HFF-Myc (cell line): ENCODE results near the gene IFT122.

Experiments used
- DNase-seq: peaks from one replicate; pipeline ENCODE4 v3.0.0-alpha.2; 2011; ENCODE audit warnings: low read depth; ENCODE audit errors: extremely low read depth
- H3K4me3 ChIP-seq: replicated peaks from 2 replicates; pipeline ENCODE4 v1.5.1; 2011; ENCODE audit warnings: low read depth, mild to moderate bottlenecking, control low read depth, low read length
- TF ChIP-seq, protein P1 (sequence below): IDR thresholded peaks from 2 replicates; pipeline ENCODE4 v1.5.1; 2012; ENCODE audit warnings: mild to moderate bottlenecking, low read depth, low read length, control low read depth; ENCODE audit errors: missing control alignments

IFT122 gene

DNA sequence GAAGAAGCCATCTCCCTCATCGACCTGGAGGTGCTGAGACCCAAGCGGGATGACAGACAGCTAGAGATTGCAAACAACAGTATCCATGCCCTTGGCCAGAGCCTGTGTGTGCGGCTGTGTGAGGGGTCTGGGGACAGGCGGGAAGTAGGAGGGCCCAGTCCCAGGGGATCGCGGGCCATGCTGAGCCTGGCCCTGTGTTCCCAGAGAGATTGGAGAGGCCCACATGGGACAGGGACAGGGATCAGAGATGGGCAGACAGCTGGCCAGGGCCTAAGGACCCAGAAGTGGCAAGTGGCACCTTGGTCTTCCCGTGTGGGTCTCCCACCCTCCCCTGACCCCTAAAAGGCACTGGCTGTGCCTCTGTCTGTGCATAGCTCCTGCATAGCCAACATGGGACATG lies 77.5 kb downstream of the IFT122 start:
- no peak overlapping the region for H3K4me3 ChIP-seq
- TF ChIP-seq, protein P1, sequence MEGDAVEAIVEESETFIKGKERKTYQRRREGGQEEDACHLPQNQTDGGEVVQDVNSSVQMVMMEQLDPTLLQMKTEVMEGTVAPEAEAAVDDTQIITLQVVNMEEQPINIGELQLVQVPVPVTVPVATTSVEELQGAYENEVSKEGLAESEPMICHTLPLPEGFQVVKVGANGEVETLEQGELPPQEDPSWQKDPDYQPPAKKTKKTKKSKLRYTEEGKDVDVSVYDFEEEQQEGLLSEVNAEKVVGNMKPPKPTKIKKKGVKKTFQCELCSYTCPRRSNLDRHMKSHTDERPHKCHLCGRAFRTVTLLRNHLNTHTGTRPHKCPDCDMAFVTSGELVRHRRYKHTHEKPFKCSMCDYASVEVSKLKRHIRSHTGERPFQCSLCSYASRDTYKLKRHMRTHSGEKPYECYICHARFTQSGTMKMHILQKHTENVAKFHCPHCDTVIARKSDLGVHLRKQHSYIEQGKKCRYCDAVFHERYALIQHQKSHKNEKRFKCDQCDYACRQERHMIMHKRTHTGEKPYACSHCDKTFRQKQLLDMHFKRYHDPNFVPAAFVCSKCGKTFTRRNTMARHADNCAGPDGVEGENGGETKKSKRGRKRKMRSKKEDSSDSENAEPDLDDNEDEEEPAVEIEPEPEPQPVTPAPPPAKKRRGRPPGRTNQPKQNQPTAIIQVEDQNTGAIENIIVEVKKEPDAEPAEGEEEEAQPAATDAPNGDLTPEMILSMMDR: no peak
- no peak for DNase-seq

DNA sequence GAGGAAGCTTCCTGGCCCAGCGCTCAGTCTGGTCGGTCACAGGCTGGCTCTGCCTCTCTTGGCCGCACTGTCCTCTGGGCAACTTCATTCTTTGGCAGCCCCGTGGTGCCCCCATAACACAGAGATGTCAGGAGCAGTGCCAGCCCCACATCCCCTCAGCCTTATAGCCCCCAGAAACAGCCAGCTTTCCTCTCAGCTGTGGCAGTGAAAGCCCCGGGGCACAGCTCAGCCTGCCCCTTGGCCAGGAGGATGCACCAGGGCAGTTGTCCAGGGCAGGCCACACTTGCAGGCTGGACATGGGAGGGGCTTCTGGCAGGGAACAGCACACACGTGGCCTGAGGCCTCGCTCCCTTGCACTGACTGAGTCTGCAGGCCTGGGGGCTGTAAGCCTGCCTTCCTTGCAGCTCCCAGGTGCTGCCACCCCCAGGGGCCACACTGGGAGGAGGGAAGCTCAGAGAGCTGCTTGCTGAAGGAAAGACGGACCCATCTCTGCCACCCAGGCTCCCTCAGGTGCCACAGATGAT lies 78.1 kb downstream of the IFT122 start:
- H3K4me3 ChIP-seq: no peak overlapping the region
- DNase-seq: no peak
- TF ChIP-seq, protein P1: no peak

DNA sequence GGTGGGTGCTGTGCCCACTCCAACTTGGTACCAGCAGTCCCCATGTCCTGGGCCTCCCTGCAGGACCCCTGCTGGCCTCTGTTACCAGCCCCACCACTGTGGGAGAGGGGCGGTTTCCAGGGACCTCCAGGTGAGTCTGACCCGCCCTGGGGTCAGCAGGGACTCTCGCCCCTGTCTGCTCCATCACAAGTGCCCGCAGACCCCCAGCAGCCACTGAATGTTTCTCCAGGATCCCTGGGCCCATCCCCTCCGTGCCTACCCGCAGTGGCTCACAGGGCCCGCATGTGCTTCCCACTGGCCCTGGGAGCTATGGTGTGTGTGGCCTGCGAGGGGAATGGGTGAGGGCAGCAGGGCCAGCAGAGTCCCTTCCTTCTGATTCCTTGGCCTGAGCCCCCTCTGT lies 78.6 kb downstream of the IFT122 start:
- no peak for DNase-seq
- TF ChIP-seq, protein P1: no peak

DNA sequence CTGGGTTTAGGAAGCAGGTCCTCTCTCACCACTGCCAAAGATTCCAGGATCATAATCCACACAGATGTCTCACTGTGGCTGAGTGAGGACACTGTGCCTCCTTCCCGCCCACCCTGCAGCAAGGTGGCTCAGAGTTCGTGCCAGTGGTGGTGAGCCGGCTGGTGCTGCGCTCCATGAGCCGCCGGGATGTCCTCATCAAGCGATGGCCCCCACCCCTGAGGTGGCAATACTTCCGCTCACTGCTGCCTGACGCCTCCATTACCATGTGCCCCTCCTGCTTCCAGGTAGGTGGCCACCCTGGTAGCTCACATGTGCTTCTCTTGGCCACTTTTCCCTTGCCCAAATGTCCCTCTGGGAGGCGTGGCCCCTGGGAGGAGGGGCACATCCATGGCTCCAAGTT lies 79.4 kb downstream of the IFT122 start:
- no peak overlapping the region for H3K4me3 ChIP-seq
- TF ChIP-seq, protein P1: no peak
- DNase-seq: no peak

More for the DNA sequence above, 78.6 kb downstream of the IFT122 start:
- H3K4me3 ChIP-seq: no peak overlapping the region

DNA sequence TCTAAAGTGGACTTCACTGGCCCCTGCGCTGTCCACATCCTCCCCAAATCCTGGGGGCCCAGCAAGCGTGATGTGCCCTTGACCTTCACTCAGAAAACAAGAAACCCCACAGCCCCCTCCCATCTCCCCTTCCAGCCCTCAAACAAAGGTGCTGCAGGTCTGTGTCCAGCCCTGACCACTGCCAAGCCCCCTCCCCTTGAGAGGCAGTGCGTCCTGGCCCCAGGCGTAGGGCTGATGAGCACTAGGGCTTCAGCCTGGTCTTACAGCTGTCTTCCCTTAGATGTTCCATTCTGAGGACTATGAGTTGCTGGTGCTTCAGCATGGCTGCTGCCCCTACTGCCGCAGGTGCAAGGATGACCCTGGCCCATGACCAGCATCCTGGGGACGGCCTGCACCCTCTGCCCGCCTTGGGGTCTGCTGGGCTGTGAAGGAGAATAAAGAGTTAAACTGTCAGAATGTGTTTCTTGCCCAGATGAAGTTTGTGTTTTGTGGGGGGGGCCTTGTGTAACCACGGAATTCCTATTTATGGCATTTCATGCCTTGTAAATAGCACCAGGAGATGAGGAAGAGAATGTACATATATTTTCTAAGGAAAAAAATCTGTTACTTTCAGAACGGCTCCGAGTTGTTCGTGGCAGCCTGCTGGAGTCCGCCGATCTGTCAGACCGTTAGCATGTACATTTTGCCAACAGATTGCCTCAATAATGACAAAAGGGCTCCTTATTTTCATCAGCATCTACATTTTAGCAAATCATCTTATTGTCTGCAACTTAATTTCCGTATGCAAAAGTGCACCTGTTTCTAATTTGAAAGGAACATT lies 80.1 kb downstream of the IFT122 start:
- TF ChIP-seq, protein P1: no peak
- no peak for DNase-seq
- H3K4me3 ChIP-seq: no peak overlapping the region

DNA sequence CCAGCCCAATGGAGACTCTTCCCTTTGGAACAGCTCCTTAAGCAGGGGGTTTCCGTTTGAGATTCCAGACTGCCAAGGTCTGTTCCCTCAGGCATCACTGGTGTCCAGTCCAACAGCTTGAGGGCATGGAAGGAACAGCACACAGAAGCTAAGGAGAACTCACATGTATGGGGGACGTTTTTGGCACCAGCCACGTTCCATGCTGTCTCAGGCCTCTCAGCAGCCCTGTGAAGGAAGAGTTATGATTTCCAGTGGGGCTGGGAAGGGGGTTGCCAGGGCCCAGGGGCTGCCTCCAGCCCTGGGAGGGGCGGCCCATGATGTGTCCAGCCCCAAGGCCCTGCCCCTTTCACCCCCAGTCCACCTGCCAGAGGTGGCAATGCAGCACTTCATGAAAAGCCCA lies 80.9 kb downstream of the IFT122 start:
- TF ChIP-seq, protein P1: no peak
- H3K4me3 ChIP-seq: no peak overlapping the region

DNA sequence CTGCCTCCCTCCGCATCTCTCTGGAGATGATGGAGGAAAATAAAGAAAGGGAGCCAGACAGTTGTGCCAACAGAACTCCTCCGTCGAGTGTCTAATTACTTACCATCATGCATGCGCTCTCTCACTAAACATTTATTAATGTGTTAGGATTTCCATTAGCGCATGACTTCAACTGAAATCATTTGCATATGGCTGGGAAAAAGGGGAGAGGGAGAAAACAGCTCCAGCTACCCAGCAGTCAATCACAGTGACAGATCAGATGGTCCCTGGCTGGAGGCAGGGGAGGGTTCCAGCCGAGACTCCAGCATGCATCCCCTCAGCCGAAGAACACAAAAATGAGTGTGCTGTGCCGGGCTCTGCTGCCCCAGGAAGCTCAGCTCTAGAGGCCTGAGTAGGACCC lies 81.6 kb downstream of the IFT122 start:
- DNase-seq: no peak
- TF ChIP-seq, protein P1: no peak
- H3K4me3 ChIP-seq: no peak overlapping the region

More for the DNA sequence above, 80.9 kb downstream of the IFT122 start:
- DNase-seq: no peak
